ENCODE results near the gene GALT.

GALT gene

DNA sequence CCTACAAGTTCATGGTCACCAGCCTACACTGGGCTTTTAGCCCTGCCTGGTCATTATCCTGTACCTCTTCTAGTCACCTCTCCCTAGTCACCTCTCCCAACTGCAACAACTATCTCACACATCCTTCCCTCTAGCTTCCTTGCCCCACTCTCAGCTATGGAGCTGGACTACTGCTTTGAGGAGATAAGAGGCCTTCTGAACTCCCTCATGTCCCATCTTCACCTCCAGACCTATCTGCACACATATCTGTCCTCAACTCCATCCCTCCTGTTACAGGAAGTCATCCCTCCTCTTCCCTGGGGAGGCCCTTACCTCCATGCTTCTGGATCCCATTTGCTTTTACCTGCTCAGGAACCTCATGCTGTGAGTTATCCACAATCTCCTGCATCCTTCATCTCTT, 40.3 kb upstream of the GALT start:
- no peak for DNase-seq (ENCODE audit: low read depth, low spot score)
- ChIA-PET POLR2A (no interaction called here), CTCF (interaction anchor here (0.8 to 5.9 kb wide), 10 partner anchors 9 to 351 kb away, joined by 3 to 110 read pairs (median 36); partner anchors contain the start of genes RPP25L and SIGMAR1)
- no peak overlapping the region for H3K4me3 ChIP-seq (ENCODE audit: low read depth, low read length)
- TF ChIP-seq, protein P1, sequence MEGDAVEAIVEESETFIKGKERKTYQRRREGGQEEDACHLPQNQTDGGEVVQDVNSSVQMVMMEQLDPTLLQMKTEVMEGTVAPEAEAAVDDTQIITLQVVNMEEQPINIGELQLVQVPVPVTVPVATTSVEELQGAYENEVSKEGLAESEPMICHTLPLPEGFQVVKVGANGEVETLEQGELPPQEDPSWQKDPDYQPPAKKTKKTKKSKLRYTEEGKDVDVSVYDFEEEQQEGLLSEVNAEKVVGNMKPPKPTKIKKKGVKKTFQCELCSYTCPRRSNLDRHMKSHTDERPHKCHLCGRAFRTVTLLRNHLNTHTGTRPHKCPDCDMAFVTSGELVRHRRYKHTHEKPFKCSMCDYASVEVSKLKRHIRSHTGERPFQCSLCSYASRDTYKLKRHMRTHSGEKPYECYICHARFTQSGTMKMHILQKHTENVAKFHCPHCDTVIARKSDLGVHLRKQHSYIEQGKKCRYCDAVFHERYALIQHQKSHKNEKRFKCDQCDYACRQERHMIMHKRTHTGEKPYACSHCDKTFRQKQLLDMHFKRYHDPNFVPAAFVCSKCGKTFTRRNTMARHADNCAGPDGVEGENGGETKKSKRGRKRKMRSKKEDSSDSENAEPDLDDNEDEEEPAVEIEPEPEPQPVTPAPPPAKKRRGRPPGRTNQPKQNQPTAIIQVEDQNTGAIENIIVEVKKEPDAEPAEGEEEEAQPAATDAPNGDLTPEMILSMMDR (IDR thresholded peaks at IDR 0.05; ENCODE audit: insufficient read depth, low read length, missing control alignments): no peak

DNA sequence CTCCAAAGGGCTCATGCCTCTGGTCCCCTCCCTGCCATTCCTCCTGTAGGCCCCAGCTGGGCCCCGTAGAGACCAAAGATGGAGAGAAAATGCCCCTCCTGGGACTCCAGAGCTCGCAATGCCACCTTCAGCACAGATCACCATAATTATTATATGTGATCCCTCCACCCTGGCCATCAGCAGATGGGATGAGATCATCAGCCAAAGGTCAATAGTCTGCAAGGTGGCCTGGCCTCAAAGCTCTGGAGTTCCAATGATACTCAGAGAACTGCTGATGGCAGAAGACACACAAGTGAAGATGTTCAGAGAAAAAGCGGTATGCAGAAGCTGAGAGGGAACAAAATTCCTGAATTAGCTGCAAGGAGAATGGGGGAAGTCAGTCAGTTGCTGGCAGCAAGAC, 39.6 kb upstream of the GALT start:
- no peak for DNase-seq (ENCODE audit: low read depth, low spot score)
- ChIA-PET CTCF (interaction anchor here (0.8 to 5.9 kb wide), 10 partner anchors 8 to 352 kb away, joined by 3 to 110 read pairs (median 33); partner anchors contain the start of genes RPP25L and SIGMAR1), POLR2A (no interaction called here)
- TF ChIP-seq, protein P1 (IDR thresholded peaks at IDR 0.05; ENCODE audit: insufficient read depth, low read length, missing control alignments): no peak
- no peak overlapping the region for H3K4me3 ChIP-seq (ENCODE audit: low read depth, low read length)

DNA sequence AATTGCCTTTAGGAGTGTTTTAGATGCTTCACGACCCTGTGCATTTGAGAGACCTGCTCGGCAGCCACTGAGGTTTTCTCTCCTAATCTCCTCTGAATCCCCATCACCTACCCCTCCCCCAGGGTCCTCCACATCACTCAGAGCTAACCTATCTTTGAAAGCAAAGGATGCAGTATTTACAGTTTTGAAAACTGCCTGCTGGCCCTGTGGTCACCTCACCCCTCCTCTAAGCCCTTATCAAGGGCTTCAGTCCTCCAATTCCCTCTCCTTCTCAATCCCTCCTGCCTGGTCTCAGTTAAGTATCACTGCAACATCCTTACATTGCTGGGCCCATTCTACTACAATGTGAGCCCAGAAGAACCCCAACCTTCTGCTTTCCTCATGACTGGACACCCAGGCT, 39.1 kb upstream of the GALT start:
- no peak for DNase-seq (ENCODE audit: low read depth, low spot score)
- TF ChIP-seq, protein P1 (IDR thresholded peaks at IDR 0.05; ENCODE audit: insufficient read depth, low read length, missing control alignments): no peak
- H3K4me3 ChIP-seq (ENCODE audit: low read depth, low read length): no peak overlapping the region
- ChIA-PET CTCF (interaction anchor here (0.8 to 5.9 kb wide), 10 partner anchors 8 to 352 kb away, joined by 3 to 110 read pairs (median 33); partner anchors contain the start of genes RPP25L and SIGMAR1), POLR2A (no interaction called here)

DNA sequence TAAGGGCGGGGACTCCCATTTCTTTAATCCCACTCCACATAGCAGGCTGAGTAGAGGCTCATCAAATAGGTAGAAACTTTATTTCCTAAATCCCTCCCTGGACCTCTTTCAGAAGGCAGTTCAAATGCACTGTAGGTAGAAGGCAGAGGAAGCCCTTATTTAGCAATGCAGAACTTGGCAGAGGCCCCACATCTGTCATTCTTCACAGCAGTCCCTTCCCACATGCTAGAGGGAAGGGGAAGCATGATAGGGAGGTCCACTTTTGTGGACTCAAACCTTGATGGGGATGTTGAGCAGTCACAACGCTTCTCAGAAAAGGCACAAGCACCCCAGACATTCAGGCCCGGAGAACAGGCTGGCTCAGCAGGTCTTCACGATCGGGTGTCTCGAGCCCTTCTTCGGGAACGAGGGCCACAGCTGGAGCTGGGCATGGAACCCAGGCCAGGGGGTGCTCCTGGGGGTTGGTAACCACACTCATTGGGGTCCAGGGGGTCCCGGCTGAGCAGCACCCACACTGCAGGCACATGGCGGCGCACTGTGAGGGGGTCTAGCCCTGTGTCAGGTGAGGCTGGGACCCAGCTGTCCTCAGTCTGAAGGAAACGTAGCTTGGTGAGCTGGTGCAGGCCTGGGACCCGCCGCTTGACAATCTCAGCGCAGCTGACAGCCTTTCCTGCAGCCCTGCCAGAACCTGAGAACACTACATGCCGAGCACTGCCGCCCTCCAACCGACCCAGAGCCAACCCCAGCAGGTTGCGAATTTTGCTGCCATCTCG, 35.9 kb upstream of the GALT start:
- TF ChIP-seq, protein P1 (IDR thresholded peaks at IDR 0.05; ENCODE audit: insufficient read depth, low read length, missing control alignments): no peak
- DNase-seq (ENCODE audit: low read depth, low spot score): no peak
- CTCF ChIA-PET: interaction anchor here (0.9 to 8.6 kb wide), 14 partner anchors 8 to 279 kb away, joined by 3 to 274 read pairs (median 4); partner anchors contain the start of genes ARID3C, CNTFR, DCTN3 and IL11RA
- POLR2A ChIA-PET: no interaction called here
- peak overlapping the region; percentile 86 for H3K4me3 ChIP-seq (ENCODE audit: low read depth, low read length)

DNA sequence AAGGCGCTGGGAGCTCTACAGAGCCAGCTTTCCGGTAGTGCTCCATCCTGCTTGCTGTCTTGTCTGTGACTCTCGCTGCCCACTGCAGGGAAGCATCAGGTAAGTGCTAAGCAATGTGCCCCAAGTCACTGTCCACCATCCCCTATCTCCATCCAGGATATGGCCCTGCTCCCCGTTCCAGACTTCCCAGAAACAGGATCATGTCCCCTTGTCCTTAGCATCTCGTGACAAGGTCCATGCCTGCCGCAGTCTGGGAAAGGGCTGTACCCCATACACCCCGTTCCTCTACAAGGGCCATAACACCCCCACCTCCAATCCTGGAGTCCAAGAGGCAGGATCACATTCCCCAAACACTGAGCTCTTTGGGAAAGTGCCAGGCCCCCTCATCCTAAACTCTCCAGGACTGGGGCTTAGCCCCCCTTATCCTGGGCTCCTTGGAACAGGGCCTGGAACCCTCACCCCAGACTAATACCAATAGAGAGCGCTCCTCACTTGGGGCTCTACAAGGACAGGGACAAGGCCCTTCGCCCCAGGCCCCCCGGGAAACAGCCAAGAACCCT, 35.1 kb upstream of the GALT start:
- no peak for DNase-seq (ENCODE audit: low read depth, low spot score)
- peak overlapping the region; percentile 86 for H3K4me3 ChIP-seq (ENCODE audit: low read depth, low read length)
- TF ChIP-seq, protein P1 (IDR thresholded peaks at IDR 0.05; ENCODE audit: insufficient read depth, low read length, missing control alignments): no peak
- POLR2A ChIA-PET: no interaction called here
- CTCF ChIA-PET: interaction anchor here (0.9 to 8.6 kb wide), 15 partner anchors 9 to 279 kb away, joined by 3 to 274 read pairs (median 4); partner anchors contain the start of genes ARID3C, CNTFR, DCTN3 and IL11RA

Measured in AG04449 (cell line).